ENCODE results near the gene TRMT11.

The TRMT11 gene

DNA sequence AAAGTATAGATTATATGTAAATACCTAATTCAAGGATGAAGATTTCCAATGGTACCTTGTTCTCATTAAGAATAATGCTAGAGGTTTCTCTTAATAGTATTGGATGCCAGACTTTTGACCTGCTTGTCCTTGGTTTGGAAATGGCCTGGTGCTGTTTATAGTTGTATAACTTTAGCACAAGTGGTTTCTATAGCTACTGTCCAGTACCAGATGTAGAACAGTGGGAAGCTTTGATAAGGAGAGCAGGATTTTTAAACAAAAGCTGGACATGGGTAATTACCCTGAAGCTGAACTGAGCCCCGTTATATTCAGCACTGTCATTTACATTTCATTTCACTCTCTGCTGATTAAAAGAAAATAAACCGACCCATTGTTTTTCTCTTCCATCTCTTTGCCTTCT, 43.7 kb downstream of the TRMT11 start:
- TF ChIP-seq, protein P1, sequence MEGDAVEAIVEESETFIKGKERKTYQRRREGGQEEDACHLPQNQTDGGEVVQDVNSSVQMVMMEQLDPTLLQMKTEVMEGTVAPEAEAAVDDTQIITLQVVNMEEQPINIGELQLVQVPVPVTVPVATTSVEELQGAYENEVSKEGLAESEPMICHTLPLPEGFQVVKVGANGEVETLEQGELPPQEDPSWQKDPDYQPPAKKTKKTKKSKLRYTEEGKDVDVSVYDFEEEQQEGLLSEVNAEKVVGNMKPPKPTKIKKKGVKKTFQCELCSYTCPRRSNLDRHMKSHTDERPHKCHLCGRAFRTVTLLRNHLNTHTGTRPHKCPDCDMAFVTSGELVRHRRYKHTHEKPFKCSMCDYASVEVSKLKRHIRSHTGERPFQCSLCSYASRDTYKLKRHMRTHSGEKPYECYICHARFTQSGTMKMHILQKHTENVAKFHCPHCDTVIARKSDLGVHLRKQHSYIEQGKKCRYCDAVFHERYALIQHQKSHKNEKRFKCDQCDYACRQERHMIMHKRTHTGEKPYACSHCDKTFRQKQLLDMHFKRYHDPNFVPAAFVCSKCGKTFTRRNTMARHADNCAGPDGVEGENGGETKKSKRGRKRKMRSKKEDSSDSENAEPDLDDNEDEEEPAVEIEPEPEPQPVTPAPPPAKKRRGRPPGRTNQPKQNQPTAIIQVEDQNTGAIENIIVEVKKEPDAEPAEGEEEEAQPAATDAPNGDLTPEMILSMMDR (IDR thresholded peaks at IDR 0.05), result no peak
- Histone ChIP-seq H3K27me3 (no peaks in the 10 kb centered on the region), H3K36me3 (no peaks in the 10 kb centered on the region), H3K4me1 (ENCODE audit: control insufficient read depth in 1 of 2, insufficient read depth in 1 of 2, low read depth in 1 of 2, low read length in 1 of 2) (no peaks in the 10 kb centered on the region), H3K27ac (no peak overlapping the region), H3K4me3 (ENCODE audit: low read depth in 1 of 2, low read length in 1 of 2) (no peak overlapping the region), H3K9me3 (no peaks in the 10 kb centered on the region)

DNA sequence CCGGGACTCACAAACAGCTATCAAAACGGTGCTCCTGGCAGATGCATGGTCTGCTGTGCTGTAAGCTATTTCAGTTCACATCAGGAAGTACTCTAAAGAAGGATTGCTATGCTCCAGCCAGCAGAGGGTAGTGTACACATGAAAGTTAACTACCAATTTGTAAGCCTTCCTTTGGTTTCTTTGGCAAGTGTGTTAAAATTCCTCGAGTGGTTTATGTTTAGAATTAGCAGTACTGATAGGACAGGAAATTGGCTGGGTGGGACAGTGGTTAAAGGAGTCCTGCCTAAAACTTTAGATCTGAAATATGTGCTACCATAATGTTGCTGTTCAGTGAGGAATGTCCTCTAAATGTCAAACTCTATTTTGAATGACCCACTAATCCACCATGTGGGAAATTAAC, 47.4 kb downstream of the TRMT11 start:
- Histone ChIP-seq H3K27me3 (no peaks in the 10 kb centered on the region), H3K4me1 (ENCODE audit: control insufficient read depth in 1 of 2, insufficient read depth in 1 of 2, low read depth in 1 of 2, low read length in 1 of 2) (no peaks in the 10 kb centered on the region), H3K27ac (no peak overlapping the region), H3K36me3 (no peaks in the 10 kb centered on the region), H3K9me3 (no peaks in the 10 kb centered on the region), H3K4me3 (ENCODE audit: low read depth in 1 of 2, low read length in 1 of 2) (no peak overlapping the region)
- TF ChIP-seq, protein P1 (IDR thresholded peaks at IDR 0.05), result no peak

DNA sequence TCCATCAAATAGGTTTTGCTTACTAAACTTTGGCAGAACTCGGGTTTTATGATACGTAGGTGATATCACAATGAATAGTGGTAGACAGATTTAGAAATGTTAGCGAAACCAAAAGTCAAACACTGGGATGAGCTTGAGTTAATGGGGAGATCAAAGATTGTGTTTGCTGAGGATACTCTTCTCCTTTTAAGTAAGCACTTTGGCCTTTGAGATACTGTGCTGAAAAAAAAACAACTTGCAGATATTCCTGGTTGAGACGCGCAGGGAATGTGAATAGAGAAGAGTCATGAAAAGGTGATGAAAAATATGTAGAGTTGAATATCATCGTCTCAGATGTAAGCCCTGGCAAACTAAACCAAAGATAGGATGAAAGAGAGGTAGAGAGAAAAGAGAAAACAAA, 48.3 kb downstream of the TRMT11 start:
- no peak overlapping the region for H3K27ac ChIP-seq
- TF ChIP-seq, protein P1 (IDR thresholded peaks at IDR 0.05), result no peak
- no peaks in the 10 kb centered on the region for H3K9me3 ChIP-seq
- H3K4me1 ChIP-seq (ENCODE audit: control insufficient read depth in 1 of 2, insufficient read depth in 1 of 2, low read depth in 1 of 2, low read length in 1 of 2), result no peaks in the 10 kb centered on the region
- H3K4me3 ChIP-seq (ENCODE audit: low read depth in 1 of 2, low read length in 1 of 2), result no peak overlapping the region
- no peaks in the 10 kb centered on the region for H3K36me3 ChIP-seq
- H3K27me3 ChIP-seq, result no peaks in the 10 kb centered on the region

DNA sequence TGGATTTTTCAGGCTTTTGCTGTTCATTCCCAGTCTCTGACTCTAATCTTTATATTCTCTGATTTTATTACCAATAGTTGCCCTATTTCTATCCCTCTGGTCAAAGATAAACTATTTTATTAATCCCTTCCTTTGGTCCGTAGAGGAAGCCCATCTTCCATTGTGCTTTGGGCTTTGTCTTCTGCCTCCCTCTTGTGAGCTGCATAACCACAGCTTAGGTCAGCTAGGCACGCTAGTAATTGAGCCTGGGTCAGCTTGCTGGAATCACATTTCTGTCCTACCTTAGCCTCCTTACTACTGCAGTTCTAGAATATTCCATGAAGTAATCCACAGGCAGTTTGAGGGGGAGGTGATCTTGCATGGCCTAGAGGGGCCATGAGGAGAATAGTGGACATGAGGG, 49.4 kb downstream of the TRMT11 start:
- Histone ChIP-seq H3K9me3 (no peaks in the 10 kb centered on the region), H3K4me1 (ENCODE audit: control insufficient read depth in 1 of 2, insufficient read depth in 1 of 2, low read depth in 1 of 2, low read length in 1 of 2) (peaks cover 0 to 3% of the 10 kb centered on the region in 2 experiments), H3K27ac (no peak overlapping the region), H3K36me3 (no peaks in the 10 kb centered on the region), H3K4me3 (ENCODE audit: low read depth in 1 of 2, low read length in 1 of 2) (no peak overlapping the region), H3K27me3 (no peaks in the 10 kb centered on the region)
- TF ChIP-seq, protein P1 (IDR thresholded peaks at IDR 0.05), result no peak

DNA sequence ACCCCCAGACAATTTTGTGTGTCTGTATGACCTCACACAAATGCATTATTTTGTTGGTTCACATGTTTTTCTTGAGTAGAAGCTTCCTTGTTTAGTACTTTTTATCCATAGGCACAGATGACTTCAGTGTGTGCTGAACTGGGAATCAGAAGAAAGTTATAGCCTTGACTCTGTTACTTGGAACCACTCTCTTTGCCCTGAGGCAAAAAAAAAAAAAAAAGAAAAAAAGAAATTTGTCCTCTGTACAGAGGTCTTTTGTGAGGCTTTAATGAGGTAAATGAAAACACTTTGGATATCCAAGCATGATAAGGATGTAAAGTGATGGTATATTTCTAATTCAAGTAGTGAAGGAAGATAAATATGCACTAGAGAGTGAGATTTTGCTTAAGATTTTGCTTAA, 51.9 kb downstream of the TRMT11 start:
- Histone ChIP-seq H3K27me3 (no peaks in the 10 kb centered on the region), H3K9me3 (no peaks in the 10 kb centered on the region), H3K4me1 (ENCODE audit: control insufficient read depth in 1 of 2, insufficient read depth in 1 of 2, low read depth in 1 of 2, low read length in 1 of 2) (peaks cover 0 to 7% of the 10 kb centered on the region in 2 experiments), H3K4me3 (ENCODE audit: low read depth in 1 of 2, low read length in 1 of 2) (no peak overlapping the region), H3K36me3 (no peaks in the 10 kb centered on the region), H3K27ac (no peak overlapping the region)
- TF ChIP-seq, protein P1 (IDR thresholded peaks at IDR 0.05), result no peak

DNA sequence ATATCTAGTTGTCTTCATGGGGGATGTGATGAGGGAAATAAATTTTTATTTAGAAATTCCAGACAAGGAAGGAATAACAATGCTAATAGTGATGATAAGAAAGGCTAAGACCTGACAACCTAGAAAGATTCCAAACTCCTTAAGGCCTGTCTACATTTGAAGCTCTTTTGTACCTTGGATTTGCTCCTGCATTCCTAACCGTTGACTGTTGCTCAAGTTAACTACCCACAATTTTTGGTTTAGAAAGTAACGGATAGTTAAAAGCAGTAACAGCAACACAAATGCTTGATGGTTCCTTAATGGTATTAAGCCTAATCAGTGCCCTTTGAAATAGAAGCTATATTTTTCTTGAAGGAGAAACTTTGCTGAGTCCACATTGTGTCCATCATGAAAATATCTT, 52.9 kb downstream of the TRMT11 start:
- Histone ChIP-seq H3K27me3 (no peaks in the 10 kb centered on the region), H3K36me3 (no peaks in the 10 kb centered on the region), H3K4me3 (ENCODE audit: low read depth in 1 of 2, low read length in 1 of 2) (no peak overlapping the region), H3K27ac (no peak overlapping the region), H3K4me1 (ENCODE audit: control insufficient read depth in 1 of 2, insufficient read depth in 1 of 2, low read depth in 1 of 2, low read length in 1 of 2) (peaks cover 0 to 7% of the 10 kb centered on the region in 2 experiments), H3K9me3 (no peaks in the 10 kb centered on the region)
- TF ChIP-seq, protein P1 (IDR thresholded peaks at IDR 0.05), result no peak

All from neutrophil (primary cell).